NCI-H510A treated with DMSO at 0.1 percent for 48 hours (cell line): ENCODE measurements around the gene NUP43.
"Not testable (repeated sequence)": the region's sequence is repeated elsewhere in the genome, so short reads cannot be mapped to it uniquely, and the experiment has no call there.

Experiments
- DNase-seq: peaks from one replicate; lab custom pipeline; 2025; lab: John Stamatoyannopoulos, UW

The NUP43 gene

GRCh38 chr6:149749082-149749593 lies 2.8 kb upstream of the NUP43 start:
- DNase-seq, result not testable (repeated sequence)

- not testable (repeated sequence) for DNase-seq
These were observed 1.1 kb downstream of the NUP43 start for GRCh38 chr6:149745252-149745651.

GRCh38 chr6:149734915-149735314 lies 11.4 kb downstream of the NUP43 start:
- no peak for DNase-seq

- no peak for DNase-seq
These were observed 13.1 kb downstream of the NUP43 start for GRCh38 chr6:149733089-149733720.

- no peak for DNase-seq
These were observed 16.5 kb downstream of the NUP43 start for GRCh38 chr6:149729824-149730223.

GRCh38 chr6:149728499-149729234 lies 17.7 kb downstream of the NUP43 start:
- no peak for DNase-seq

GRCh38 chr6:149727793-149728498 lies 18.4 kb downstream of the NUP43 start:
- DNase-seq, result no peak

GRCh38 chr6:149725785-149726184 lies 20.5 kb downstream of the NUP43 start:
- no peak for DNase-seq

GRCh38 chr6:149723771-149724417 lies 22.4 kb downstream of the NUP43 start:
- DNase-seq, result peak; percentile 56

- DNase-seq, result no peak
These were observed 23.1 kb downstream of the NUP43 start for GRCh38 chr6:149723262-149723661.

GRCh38 chr6:149719531-149719930 lies 26.8 kb downstream of the NUP43 start:
- no peak for DNase-seq

GRCh38 chr6:149717588-149718458 lies 28.5 kb downstream of the NUP43 start, which contains the start of gene LATS1:
Gene LATS1 (minus strand): TSS chr6:149718101. CDS start chr6:149702126, 15,975 bp downstream.
- DNase-seq, result peak; percentile 56

GRCh38 chr6:149717255-149717587 lies 29.1 kb downstream of the NUP43 start:
- DNase-seq, result peak; percentile 13

- no peak for DNase-seq
These were observed 30.0 kb downstream of the NUP43 start for GRCh38 chr6:149716181-149716963.

- no peak for DNase-seq
These were observed 31.9 kb downstream of the NUP43 start for GRCh38 chr6:149714442-149714841.

- no peak for DNase-seq
These were observed 34.6 kb downstream of the NUP43 start for GRCh38 chr6:149711711-149712110.

GRCh38 chr6:149701714-149702113 lies 44.6 kb downstream of the NUP43 start:
- no peak for DNase-seq

GRCh38 chr6:149699150-149699549 lies 47.2 kb downstream of the NUP43 start:
- no peak for DNase-seq

GRCh38 chr6:149698175-149698574 lies 48.2 kb downstream of the NUP43 start:
- no peak for DNase-seq

- no peak for DNase-seq
These were observed 49.4 kb downstream of the NUP43 start for GRCh38 chr6:149696901-149697300.
